GM23338 (cell line): ENCODE data around the gene PEDS1.
A peak's percentile ranks its signal among the peaks of the same experiment; 100 is the strongest.

Source experiments
- CREB1 ChIP-seq: fragments of 250-450 bp; sonication (Bioruptor Pico); IDR thresholded peaks from 2 replicates; pipeline ENCODE4 v1.5.0; 2020; ENCODE audit warnings: low read depth, mild to moderate bottlenecking, moderate library complexity
- EZH2 ChIP-seq: fragments of 200-600 bp; sonication (generic); IDR thresholded peaks from one replicate; pipeline ENCODE4 v1.8.0; 2017; ENCODE audit warnings: antibody characterized with exemption, mild to moderate bottlenecking, low read depth; ENCODE audit not compliant: unreplicated experiment
- EZH2phosphoT487 ChIP-seq: fragments of 200-600 bp; sonication (generic); IDR thresholded peaks from one replicate; pipeline ENCODE4 v1.8.1; 2018; ENCODE audit warnings: antibody characterized with exemption; ENCODE audit not compliant: unreplicated experiment
- JUNB ChIP-seq: IDR thresholded peaks from one replicate; pipeline ENCODE4 v1.6.1; 2016; ENCODE audit warnings: antibody characterized with exemption; ENCODE audit not compliant: unreplicated experiment
- NANOG ChIP-seq: IDR thresholded peaks from 2 replicates; pipeline ENCODE4 v1.6.1; 2016; ENCODE audit warnings: antibody characterized with exemption, borderline replicate concordance
- POLR2AphosphoS5 ChIP-seq: IDR thresholded peaks from 2 replicates; pipeline ENCODE4 v1.6.1; 2016; ENCODE audit warnings: antibody characterized with exemption, low read depth
- STAT1 ChIP-seq: IDR thresholded peaks from one replicate; pipeline ENCODE4 v1.6.1; 2016; ENCODE audit warnings: antibody characterized with exemption; ENCODE audit not compliant: unreplicated experiment
- ZNF114 ChIP-seq: fragments of 250-450 bp; sonication (Bioruptor Pico); IDR thresholded peaks from 2 replicates; pipeline ENCODE4 v1.5.0; 2020; ENCODE audit warnings: mild to moderate bottlenecking, moderate library complexity
- ZNF331 ChIP-seq: fragments of 250-450 bp; sonication (Bioruptor Pico); IDR thresholded peaks from 2 replicates; pipeline ENCODE4 v1.5.0; 2020; ENCODE audit warnings: low read depth, mild to moderate bottlenecking, moderate library complexity
- TF ChIP-seq, protein P1 (sequence below), 2 experiments: fragments of 200-600 bp in 1 of 2; sonication (generic) in 1 of 2; conservative IDR thresholded peaks; 2 replicates each; pipeline versions ENCODE4 v1.5.1 to v1.6.1; 2016 to 2017; ENCODE audit warnings: antibody characterized with exemption in 2 of 2, low read depth in 2 of 2, mild to moderate bottlenecking in 2 of 2, moderate library complexity in 1 of 2
- TF ChIP-seq, protein P2 (sequence below): IDR thresholded peaks from 2 replicates; pipeline ENCODE4 v1.6.1; 2016; ENCODE audit warnings: antibody characterized with exemption
- TF ChIP-seq, protein P3 (sequence below): IDR thresholded peaks from one replicate; pipeline ENCODE4 v1.6.1; 2018; ENCODE audit warnings: antibody characterized with exemption; ENCODE audit not compliant: unreplicated experiment
- TF ChIP-seq, protein P4 (sequence below): fragments of 250-450 bp; sonication (Bioruptor Pico); IDR thresholded peaks from 2 replicates; pipeline ENCODE4 v1.5.0; 2020; ENCODE audit warnings: mild to moderate bottlenecking, moderate library complexity

DNA sequence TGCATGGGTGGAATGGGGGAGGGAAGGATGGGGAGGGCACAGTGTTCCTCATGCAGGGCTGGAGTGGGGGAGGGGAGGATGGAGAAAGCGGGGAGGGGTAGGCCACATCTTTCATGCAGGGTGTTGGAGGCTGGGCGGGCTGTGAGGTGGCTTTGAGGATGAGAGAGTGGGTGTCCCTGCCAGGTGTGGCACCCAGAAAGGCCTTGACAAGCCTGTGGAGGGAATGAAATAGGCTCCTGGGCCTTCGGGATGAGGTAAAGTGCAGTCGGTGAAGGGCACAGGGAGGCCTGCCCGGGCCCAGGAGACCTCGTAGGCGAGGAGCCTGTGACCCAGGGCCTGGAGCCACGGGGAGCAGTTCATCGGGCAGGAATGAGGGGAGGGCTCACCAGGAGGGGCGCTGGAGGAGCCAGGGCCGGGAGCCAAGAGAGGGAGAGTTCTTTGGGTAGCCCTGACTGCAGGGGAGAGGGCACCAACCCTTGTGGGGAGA, 44.7 kb upstream of the PEDS1 start:
- TF ChIP-seq, protein P1, sequence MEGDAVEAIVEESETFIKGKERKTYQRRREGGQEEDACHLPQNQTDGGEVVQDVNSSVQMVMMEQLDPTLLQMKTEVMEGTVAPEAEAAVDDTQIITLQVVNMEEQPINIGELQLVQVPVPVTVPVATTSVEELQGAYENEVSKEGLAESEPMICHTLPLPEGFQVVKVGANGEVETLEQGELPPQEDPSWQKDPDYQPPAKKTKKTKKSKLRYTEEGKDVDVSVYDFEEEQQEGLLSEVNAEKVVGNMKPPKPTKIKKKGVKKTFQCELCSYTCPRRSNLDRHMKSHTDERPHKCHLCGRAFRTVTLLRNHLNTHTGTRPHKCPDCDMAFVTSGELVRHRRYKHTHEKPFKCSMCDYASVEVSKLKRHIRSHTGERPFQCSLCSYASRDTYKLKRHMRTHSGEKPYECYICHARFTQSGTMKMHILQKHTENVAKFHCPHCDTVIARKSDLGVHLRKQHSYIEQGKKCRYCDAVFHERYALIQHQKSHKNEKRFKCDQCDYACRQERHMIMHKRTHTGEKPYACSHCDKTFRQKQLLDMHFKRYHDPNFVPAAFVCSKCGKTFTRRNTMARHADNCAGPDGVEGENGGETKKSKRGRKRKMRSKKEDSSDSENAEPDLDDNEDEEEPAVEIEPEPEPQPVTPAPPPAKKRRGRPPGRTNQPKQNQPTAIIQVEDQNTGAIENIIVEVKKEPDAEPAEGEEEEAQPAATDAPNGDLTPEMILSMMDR (conservative IDR thresholded peaks at IDR 0.05; ENCODE audit: low read depth in 2 of 2) = peak in 1 of 2 experiments; percentile 24; a peak in 2 of 4 replicates
- TF ChIP-seq EZH2 (no peak), POLR2AphosphoS5 (no peak), EZH2phosphoT487 (no peak), NANOG (no peak), JUNB (no peak), ZNF114 (CRISPR knock-in tag) (no peak), CREB1 (CRISPR knock-in tag) (no peak), ZNF331 (CRISPR knock-in tag) (no peak), STAT1 (no peak)
- TF ChIP-seq, protein P2, sequence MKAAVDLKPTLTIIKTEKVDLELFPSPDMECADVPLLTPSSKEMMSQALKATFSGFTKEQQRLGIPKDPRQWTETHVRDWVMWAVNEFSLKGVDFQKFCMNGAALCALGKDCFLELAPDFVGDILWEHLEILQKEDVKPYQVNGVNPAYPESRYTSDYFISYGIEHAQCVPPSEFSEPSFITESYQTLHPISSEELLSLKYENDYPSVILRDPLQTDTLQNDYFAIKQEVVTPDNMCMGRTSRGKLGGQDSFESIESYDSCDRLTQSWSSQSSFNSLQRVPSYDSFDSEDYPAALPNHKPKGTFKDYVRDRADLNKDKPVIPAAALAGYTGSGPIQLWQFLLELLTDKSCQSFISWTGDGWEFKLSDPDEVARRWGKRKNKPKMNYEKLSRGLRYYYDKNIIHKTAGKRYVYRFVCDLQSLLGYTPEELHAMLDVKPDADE = no peak
- TF ChIP-seq, protein P3, sequence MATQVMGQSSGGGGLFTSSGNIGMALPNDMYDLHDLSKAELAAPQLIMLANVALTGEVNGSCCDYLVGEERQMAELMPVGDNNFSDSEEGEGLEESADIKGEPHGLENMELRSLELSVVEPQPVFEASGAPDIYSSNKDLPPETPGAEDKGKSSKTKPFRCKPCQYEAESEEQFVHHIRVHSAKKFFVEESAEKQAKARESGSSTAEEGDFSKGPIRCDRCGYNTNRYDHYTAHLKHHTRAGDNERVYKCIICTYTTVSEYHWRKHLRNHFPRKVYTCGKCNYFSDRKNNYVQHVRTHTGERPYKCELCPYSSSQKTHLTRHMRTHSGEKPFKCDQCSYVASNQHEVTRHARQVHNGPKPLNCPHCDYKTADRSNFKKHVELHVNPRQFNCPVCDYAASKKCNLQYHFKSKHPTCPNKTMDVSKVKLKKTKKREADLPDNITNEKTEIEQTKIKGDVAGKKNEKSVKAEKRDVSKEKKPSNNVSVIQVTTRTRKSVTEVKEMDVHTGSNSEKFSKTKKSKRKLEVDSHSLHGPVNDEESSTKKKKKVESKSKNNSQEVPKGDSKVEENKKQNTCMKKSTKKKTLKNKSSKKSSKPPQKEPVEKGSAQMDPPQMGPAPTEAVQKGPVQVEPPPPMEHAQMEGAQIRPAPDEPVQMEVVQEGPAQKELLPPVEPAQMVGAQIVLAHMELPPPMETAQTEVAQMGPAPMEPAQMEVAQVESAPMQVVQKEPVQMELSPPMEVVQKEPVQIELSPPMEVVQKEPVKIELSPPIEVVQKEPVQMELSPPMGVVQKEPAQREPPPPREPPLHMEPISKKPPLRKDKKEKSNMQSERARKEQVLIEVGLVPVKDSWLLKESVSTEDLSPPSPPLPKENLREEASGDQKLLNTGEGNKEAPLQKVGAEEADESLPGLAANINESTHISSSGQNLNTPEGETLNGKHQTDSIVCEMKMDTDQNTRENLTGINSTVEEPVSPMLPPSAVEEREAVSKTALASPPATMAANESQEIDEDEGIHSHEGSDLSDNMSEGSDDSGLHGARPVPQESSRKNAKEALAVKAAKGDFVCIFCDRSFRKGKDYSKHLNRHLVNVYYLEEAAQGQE = no peak
- TF ChIP-seq, protein P4, sequence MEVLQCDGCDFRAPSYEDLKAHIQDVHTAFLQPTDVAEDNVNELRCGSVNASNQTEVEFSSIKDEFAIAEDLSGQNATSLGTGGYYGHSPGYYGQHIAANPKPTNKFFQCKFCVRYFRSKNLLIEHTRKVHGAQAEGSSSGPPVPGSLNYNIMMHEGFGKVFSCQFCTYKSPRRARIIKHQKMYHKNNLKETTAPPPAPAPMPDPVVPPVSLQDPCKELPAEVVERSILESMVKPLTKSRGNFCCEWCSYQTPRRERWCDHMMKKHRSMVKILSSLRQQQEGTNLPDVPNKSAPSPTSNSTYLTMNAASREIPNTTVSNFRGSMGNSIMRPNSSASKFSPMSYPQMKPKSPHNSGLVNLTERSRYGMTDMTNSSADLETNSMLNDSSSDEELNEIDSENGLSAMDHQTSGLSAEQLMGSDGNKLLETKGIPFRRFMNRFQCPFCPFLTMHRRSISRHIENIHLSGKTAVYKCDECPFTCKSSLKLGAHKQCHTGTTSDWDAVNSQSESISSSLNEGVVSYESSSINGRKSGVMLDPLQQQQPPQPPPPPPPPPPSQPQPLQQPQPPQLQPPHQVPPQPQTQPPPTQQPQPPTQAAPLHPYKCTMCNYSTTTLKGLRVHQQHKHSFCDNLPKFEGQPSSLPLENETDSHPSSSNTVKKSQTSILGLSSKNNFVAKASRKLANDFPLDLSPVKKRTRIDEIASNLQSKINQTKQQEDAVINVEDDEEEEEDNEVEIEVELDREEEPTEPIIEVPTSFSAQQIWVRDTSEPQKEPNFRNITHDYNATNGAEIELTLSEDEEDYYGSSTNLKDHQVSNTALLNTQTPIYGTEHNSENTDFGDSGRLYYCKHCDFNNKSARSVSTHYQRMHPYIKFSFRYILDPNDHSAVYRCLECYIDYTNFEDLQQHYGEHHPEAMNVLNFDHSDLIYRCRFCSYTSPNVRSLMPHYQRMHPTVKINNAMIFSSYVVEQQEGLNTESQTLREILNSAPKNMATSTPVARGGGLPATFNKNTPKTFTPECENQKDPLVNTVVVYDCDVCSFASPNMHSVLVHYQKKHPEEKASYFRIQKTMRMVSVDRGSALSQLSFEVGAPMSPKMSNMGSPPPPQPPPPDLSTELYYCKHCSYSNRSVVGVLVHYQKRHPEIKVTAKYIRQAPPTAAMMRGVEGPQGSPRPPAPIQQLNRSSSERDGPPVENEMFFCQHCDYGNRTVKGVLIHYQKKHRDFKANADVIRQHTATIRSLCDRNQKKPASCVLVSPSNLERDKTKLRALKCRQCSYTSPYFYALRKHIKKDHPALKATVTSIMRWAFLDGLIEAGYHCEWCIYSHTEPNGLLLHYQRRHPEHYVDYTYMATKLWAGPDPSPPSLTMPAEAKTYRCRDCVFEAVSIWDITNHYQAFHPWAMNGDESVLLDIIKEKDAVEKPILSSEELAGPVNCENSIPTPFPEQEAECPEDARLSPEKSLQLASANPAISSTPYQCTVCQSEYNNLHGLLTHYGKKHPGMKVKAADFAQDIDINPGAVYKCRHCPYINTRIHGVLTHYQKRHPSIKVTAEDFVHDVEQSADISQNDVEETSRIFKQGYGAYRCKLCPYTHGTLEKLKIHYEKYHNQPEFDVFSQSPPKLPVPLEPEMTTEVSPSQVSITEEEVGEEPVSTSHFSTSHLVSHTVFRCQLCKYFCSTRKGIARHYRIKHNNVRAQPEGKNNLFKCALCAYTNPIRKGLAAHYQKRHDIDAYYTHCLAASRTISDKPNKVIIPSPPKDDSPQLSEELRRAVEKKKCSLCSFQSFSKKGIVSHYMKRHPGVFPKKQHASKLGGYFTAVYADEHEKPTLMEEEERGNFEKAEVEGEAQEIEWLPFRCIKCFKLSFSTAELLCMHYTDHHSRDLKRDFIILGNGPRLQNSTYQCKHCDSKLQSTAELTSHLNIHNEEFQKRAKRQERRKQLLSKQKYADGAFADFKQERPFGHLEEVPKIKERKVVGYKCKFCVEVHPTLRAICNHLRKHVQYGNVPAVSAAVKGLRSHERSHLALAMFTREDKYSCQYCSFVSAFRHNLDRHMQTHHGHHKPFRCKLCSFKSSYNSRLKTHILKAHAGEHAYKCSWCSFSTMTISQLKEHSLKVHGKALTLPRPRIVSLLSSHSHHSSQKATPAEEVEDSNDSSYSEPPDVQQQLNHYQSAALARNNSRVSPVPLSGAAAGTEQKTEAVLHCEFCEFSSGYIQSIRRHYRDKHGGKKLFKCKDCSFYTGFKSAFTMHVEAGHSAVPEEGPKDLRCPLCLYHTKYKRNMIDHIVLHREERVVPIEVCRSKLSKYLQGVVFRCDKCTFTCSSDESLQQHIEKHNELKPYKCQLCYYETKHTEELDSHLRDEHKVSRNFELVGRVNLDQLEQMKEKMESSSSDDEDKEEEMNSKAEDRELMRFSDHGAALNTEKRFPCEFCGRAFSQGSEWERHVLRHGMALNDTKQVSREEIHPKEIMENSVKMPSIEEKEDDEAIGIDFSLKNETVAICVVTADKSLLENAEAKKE (CRISPR knock-in tag) = no peak
